IPS-NIHi11 (cell line): ENCODE data around the gene PEX7.
"Not testable (repeated sequence)": the region's sequence is repeated elsewhere in the genome, so short reads cannot be mapped to it uniquely, and the experiment has no call there.

Source experiments
- DNase-seq: peaks from one replicate; pipeline ENCODE4 v3.0.0; 2012; ENCODE audit warnings: mixed read lengths, low spot score

The PEX7 gene

GRCh38 chr6:136840276-136841001 lies 18.0 kb downstream of the PEX7 start:
- DNase-seq = peak; percentile 30

GRCh38 chr6:136843210-136843609 lies 20.8 kb downstream of the PEX7 start:
- DNase-seq = no peak

GRCh38 chr6:136846046-136846445 lies 23.7 kb downstream of the PEX7 start:
- peak; percentile 72 for DNase-seq

- not testable (repeated sequence) for DNase-seq
These were observed 24.1 kb downstream of the PEX7 start for GRCh38 chr6:136846477-136846876.

- not testable (repeated sequence) for DNase-seq
These were observed 27.7 kb downstream of the PEX7 start for GRCh38 chr6:136849979-136850563.

- DNase-seq = no peak
These were observed 37.0 kb downstream of the PEX7 start for GRCh38 chr6:136859430-136859829.

GRCh38 chr6:136860043-136860442 lies 37.7 kb downstream of the PEX7 start:
- DNase-seq = no peak

GRCh38 chr6:136862662-136863061 lies 40.3 kb downstream of the PEX7 start:
- no peak for DNase-seq

- no peak for DNase-seq
These were observed 41.4 kb downstream of the PEX7 start for GRCh38 chr6:136863752-136864151.

- DNase-seq = no peak
These were observed 42.3 kb downstream of the PEX7 start for GRCh38 chr6:136864676-136865075.

GRCh38 chr6:136866872-136867416 lies 44.6 kb downstream of the PEX7 start:
- DNase-seq = no peak

- DNase-seq = no peak
These were observed 47.1 kb downstream of the PEX7 start for GRCh38 chr6:136869451-136869850.

- no peak for DNase-seq
These were observed 51.4 kb downstream of the PEX7 start for GRCh38 chr6:136873748-136874147.

- DNase-seq = not testable (repeated sequence)
These were observed 54.1 kb downstream of the PEX7 start for GRCh38 chr6:136876469-136876868.

- DNase-seq = peak; percentile 15
These were observed 58.5 kb downstream of the PEX7 start for GRCh38 chr6:136880748-136881460.

GRCh38 chr6:136886091-136886490 lies 63.7 kb downstream of the PEX7 start:
- DNase-seq = no peak

GRCh38 chr6:136887953-136888352 lies 65.6 kb downstream of the PEX7 start:
- DNase-seq = no peak

GRCh38 chr6:136889271-136890193 lies 67.1 kb downstream of the PEX7 start:
- no peak for DNase-seq

GRCh38 chr6:136890194-136890839 lies 67.9 kb downstream of the PEX7 start:
- DNase-seq = no peak

GRCh38 chr6:136890986-136891385 lies 68.6 kb downstream of the PEX7 start:
- no peak for DNase-seq

GRCh38 chr6:136893187-136893586 lies 70.8 kb downstream of the PEX7 start:
- no peak for DNase-seq
